IMR-90 (cell line): ENCODE results near the gene TIAM2. TPM values are rescaled to one million over a fixed set of nuclear protein-coding genes. Genes with fewer than 3 reads are reported as not detected.

Experiments used
- ATAC-seq: fragments of 200-7000 bp; cut with Tn5 transposase; 2 replicates; pipeline ENCODE4 v1.9.1; 2020; ENCODE audit warnings: low read depth, mild to moderate bottlenecking, moderate library complexity
- BruUV-seq: library from RNA; stranded (reverse); fragments of 400-500 nt; replicated peaks from 2 replicates; lab custom pipeline; 2021; lab: Mats Ljungman, UMichigan
- CTCF ChIA-PET: fragments of 300-600 bp; formaldehyde crosslinking; extraction: SDS; loops from one replicate; lab custom pipeline; 2021; ENCODE audit warnings: antibody characterized with exemption; lab: Yijun Ruan, JAX
- POLR2A ChIA-PET: fragments of 300-600 bp; sonication (Branson Sonifier 250); formaldehyde crosslinking; loops from one replicate; lab custom pipeline; 2022; ENCODE audit warnings: antibody characterized with exemption; ENCODE audit not compliant: unreplicated experiment; lab: Charles Lee
- DNase-seq: peaks from one replicate; pipeline ENCODE4 v3.0.0; 2013
- H2AFZ ChIP-seq: replicated peaks from 2 replicates; pipeline ENCODE3; 2013; ENCODE audit warnings: low read length, mild to moderate bottlenecking; ENCODE audit not compliant: poor library complexity
- H2AK5ac ChIP-seq: 2 replicates; pipeline ENCODE4 v1.6.1; 2013; ENCODE audit warnings: low read depth, low read length, inconsistent platforms
- H2AK9ac ChIP-seq: replicated peaks from 2 replicates; pipeline ENCODE3; 2013; ENCODE audit warnings: mild to moderate bottlenecking, low read depth, low read length, moderate library complexity; ENCODE audit not compliant: poor library complexity
- H2BK120ac ChIP-seq: 2 replicates; pipeline ENCODE4 v1.6.1; 2013; ENCODE audit warnings: low read depth, low read length, inconsistent platforms
- H2BK15ac ChIP-seq: 3 replicates; pipeline ENCODE4 v1.6.1; 2013; ENCODE audit warnings: low read depth, low read length, inconsistent platforms
- H2BK20ac ChIP-seq: 2 replicates; pipeline ENCODE4 v1.6.1; 2013; ENCODE audit warnings: low read depth, mild to moderate bottlenecking, inconsistent platforms, low read length, moderate library complexity
- H2BK5ac ChIP-seq: 2 replicates; pipeline ENCODE4 v1.6.1; 2013; ENCODE audit warnings: mild to moderate bottlenecking, low read depth, low read length, inconsistent platforms; ENCODE audit not compliant: poor library complexity, severe bottlenecking
- H3K14ac ChIP-seq: replicated peaks from 2 replicates; pipeline ENCODE4 v1.6.1; 2013; ENCODE audit warnings: low read depth, low read length, inconsistent platforms
- H3K18ac ChIP-seq: 2 replicates; pipeline ENCODE4 v1.6.1; 2013; ENCODE audit warnings: low read depth, low read length, control low read depth
- H3K23ac ChIP-seq: 2 replicates; pipeline ENCODE4 v1.6.1; 2013; ENCODE audit warnings: low read depth, low read length, inconsistent platforms
- H3K27ac ChIP-seq: 2 replicates; pipeline ENCODE4 v1.5.1; 2013; ENCODE audit warnings: mild to moderate bottlenecking, control low read depth, low read length; ENCODE audit not compliant: insufficient read depth
- H3K27me3 ChIP-seq: 2 replicates; pipeline ENCODE4 v1.6.1; 2013; ENCODE audit warnings: low read length; ENCODE audit not compliant: control insufficient read depth, insufficient read depth
- H3K36me3 ChIP-seq: 2 replicates; pipeline ENCODE4 v1.6.1; 2013; ENCODE audit warnings: low read length, mixed read lengths; ENCODE audit not compliant: control insufficient read depth, insufficient read depth
- H3K4ac ChIP-seq: 2 replicates; pipeline ENCODE4 v1.6.1; 2013; ENCODE audit warnings: low read depth, low read length, inconsistent platforms
- H3K4me1 ChIP-seq: 2 replicates; pipeline ENCODE4 v1.6.1; 2013; ENCODE audit warnings: low read length, mixed read lengths; ENCODE audit not compliant: control insufficient read depth, insufficient read depth
- H3K4me2 ChIP-seq: 2 replicates; pipeline ENCODE4 v1.6.1; 2013; ENCODE audit warnings: low read depth, mild to moderate bottlenecking, control low read depth, low read length, moderate library complexity
- H3K4me3 ChIP-seq: 2 replicates; pipeline ENCODE4 v1.5.1; 2013; ENCODE audit warnings: low read depth, mild to moderate bottlenecking, control low read depth, low read length, moderate library complexity; ENCODE audit not compliant: insufficient read depth
- H3K56ac ChIP-seq: 2 replicates; pipeline ENCODE4 v1.6.1; 2013; ENCODE audit warnings: low read length, inconsistent platforms; ENCODE audit not compliant: insufficient read depth; ENCODE audit errors: extremely low read depth
- H3K79me1 ChIP-seq, 2 experiments: 2 replicates each; pipeline ENCODE4 v1.6.1; 2013; ENCODE audit warnings: low read length in 2 of 2, inconsistent platforms in 1 of 2, low read depth in 1 of 2
- H3K9ac ChIP-seq: 2 replicates; pipeline ENCODE4 v1.6.1; 2013; ENCODE audit warnings: low read depth, low read length, control low read depth
- H3K9me1 ChIP-seq: 2 replicates; pipeline ENCODE4 v1.6.1; 2013; ENCODE audit warnings: low read length, inconsistent platforms; ENCODE audit not compliant: insufficient read depth
- H3K9me3 ChIP-seq: 2 replicates; pipeline ENCODE4 v1.6.1; 2013; ENCODE audit warnings: low read length; ENCODE audit not compliant: control insufficient read depth, insufficient read depth
- H4K20me1 ChIP-seq: 2 replicates; pipeline ENCODE4 v1.6.1; 2013; ENCODE audit warnings: low read length, inconsistent platforms; ENCODE audit not compliant: insufficient read depth
- H4K5ac ChIP-seq: 2 replicates; pipeline ENCODE4 v1.6.1; 2013; ENCODE audit warnings: mild to moderate bottlenecking, low read depth, low read length, control low read depth
- H4K8ac ChIP-seq, 2 experiments: 2 replicates each; pipeline ENCODE4 v1.6.1; 2013; ENCODE audit warnings: low read depth in 2 of 2, low read length in 2 of 2, control low read depth in 1 of 2, inconsistent platforms in 1 of 2
- H4K91ac ChIP-seq: 2 replicates; pipeline ENCODE4 v1.6.1; 2013; ENCODE audit warnings: low read depth, low read length, inconsistent platforms; ENCODE audit not compliant: insufficient read depth
- BHLHE40 ChIP-seq: fragments of 150-350 bp; IDR thresholded peaks from 2 replicates; pipeline ENCODE4 v1.6.1; 2016; ENCODE audit warnings: mild to moderate bottlenecking, low read depth, low read length
- CEBPB ChIP-seq: IDR thresholded peaks from 2 replicates; pipeline ENCODE4 v1.6.1; 2012; ENCODE audit warnings: low read depth, low read length, improper control_type of control experiment
- CHD1 ChIP-seq: IDR thresholded peaks from 2 replicates; pipeline ENCODE4 v1.6.1; 2012; ENCODE audit warnings: low read depth, low read length, improper control_type of control experiment
- ELK1 ChIP-seq: fragments of 150-350 bp; IDR thresholded peaks from 2 replicates; pipeline ENCODE4 v1.6.1; 2016; ENCODE audit warnings: low read depth, mild to moderate bottlenecking, low read length, moderate library complexity, borderline replicate concordance
- FOS ChIP-seq: fragments of 150-350 bp; IDR thresholded peaks from 2 replicates; pipeline ENCODE4 v1.6.1; 2016; ENCODE audit warnings: low read depth, low read length
- MAFK ChIP-seq: IDR thresholded peaks from 2 replicates; pipeline ENCODE4 v1.6.1; 2012; ENCODE audit warnings: low read depth, low read length, improper control_type of control experiment
- MAZ ChIP-seq: IDR thresholded peaks from 2 replicates; pipeline ENCODE4 v1.6.1; 2012; ENCODE audit warnings: low read depth, mild to moderate bottlenecking, low read length, improper control_type of control experiment, moderate library complexity, borderline replicate concordance
- MXI1 ChIP-seq: IDR thresholded peaks from 2 replicates; pipeline ENCODE4 v1.6.1; 2012; ENCODE audit warnings: low read depth, mild to moderate bottlenecking, low read length, moderate library complexity, borderline replicate concordance
- NFE2L2 ChIP-seq: fragments of 150-350 bp; IDR thresholded peaks from 2 replicates; pipeline ENCODE4 v1.6.1; 2016; ENCODE audit warnings: low read depth, mild to moderate bottlenecking, low read length
- POLR2A ChIP-seq: IDR thresholded peaks from 2 replicates; pipeline ENCODE4 v1.6.1; 2012; ENCODE audit warnings: mild to moderate bottlenecking, low read depth, low read length
- RAD21 ChIP-seq: IDR thresholded peaks from 2 replicates; pipeline ENCODE4 v1.6.1; 2012; ENCODE audit warnings: low read length, improper control_type of control experiment
- RCOR1 ChIP-seq: IDR thresholded peaks from 2 replicates; pipeline ENCODE4 v1.6.1; 2012; ENCODE audit warnings: mild to moderate bottlenecking, low read length, improper control_type of control experiment; ENCODE audit not compliant: insufficient replicate concordance
- RFX5 ChIP-seq: IDR thresholded peaks from 2 replicates; pipeline ENCODE4 v1.8.0; 2012; ENCODE audit warnings: low read depth, mild to moderate bottlenecking, low read length, moderate library complexity
- SMC3 ChIP-seq: fragments of 150-350 bp; IDR thresholded peaks from 2 replicates; pipeline ENCODE4 v1.6.1; 2016; ENCODE audit warnings: low read depth, mild to moderate bottlenecking, antibody characterized with exemption, low read length, moderate library complexity
- WGBS, 2 experiments: methylation state at CpG; one replicate each; pipeline versions ENCODE4 v1.1.5 to v1.1.7; 2013; ENCODE audit warnings: missing lambda C conversion rate in 2 of 2; ENCODE audit not compliant: insufficient read length in 1 of 2; ENCODE audit errors: extremely low coverage in 2 of 2; 5-methylcytosine and 5-hydroxymethylcytosine counted together
- dilution Hi-C: fragments of 300-500 bp; cut with HindIII; formaldehyde crosslinking; loops from one replicate; pipeline ENCODE4 v1.14.3; 2018; ENCODE audit warnings: low sequenced_read_pairs; ENCODE audit not compliant: unreplicated experiment
- in situ Hi-C: fragments of 300-500 bp; cut with MboI; formaldehyde crosslinking; loops from 3 replicates; pipeline ENCODE4 v1.14.3; 2019; ENCODE audit warnings: low sequenced_read_pairs, inconsistent platforms, mixed read lengths
- intact Hi-C: fragments of 100-400 bp; cut with micrococcal nuclease; formaldehyde crosslinking; loops from 2 replicates; pipeline ENCODE4 v1.10.0; 2022
- polyA plus RNA-seq, 3 experiments: library from polyadenylated mRNA; depleted of rRNA; stranded (reverse); fragments of >200 nt; gene quantifications; 2 replicates each; pipeline ENCODE4 v1.2.3, GENCODE V29; 2012; ENCODE audit warnings: low replicate concordance in 1 of 3
- total RNA-seq: library from RNA; depleted of rRNA; stranded (reverse); fragments of >200 nt; gene quantifications from 2 replicates; pipeline ENCODE4 v1.2.3, GENCODE V29; 2012
- TF ChIP-seq, protein P1 (sequence below): conservative IDR thresholded peaks from 2 replicates; pipeline ENCODE4 v1.5.1; 2012; ENCODE audit warnings: mild to moderate bottlenecking, low read depth, low read length, improper control_type of control experiment
- TF ChIP-seq, protein P2 (sequence below): fragments of 150-350 bp; IDR thresholded peaks from 2 replicates; pipeline ENCODE4 v1.6.1; 2017; ENCODE audit warnings: mild to moderate bottlenecking, antibody characterized with exemption, low read length, low read depth

The TIAM2 gene
- total and polyA plus RNA-seq, 2 of the 4 experiments (the other 2 are of a cell fraction): 3.1 to 4.7 TPM

- dilution Hi-C loops (no loop called here), intact Hi-C loops (no loop called here), in situ Hi-C loops (loop anchor here (10.0 kb wide), 1 partner anchor 313 kb away; no protein-coding TSS in a partner anchor)
- H4K5ac ChIP-seq: no peak overlapping the region
- H3K14ac ChIP-seq: no peak overlapping the region
- 90% methylated on average over 9 of the region's 16 CpGs; no CpG with 5 or more reads in 1 of the 2 experiments for WGBS, 2 experiments
- no peak overlapping the region for H3K27ac ChIP-seq
- H4K8ac ChIP-seq: no peak overlapping the region
- ChIA-PET POLR2A (no interaction called here), CTCF (interaction anchor here (0.6 kb wide), 1 partner anchor 241 kb away, joined by 3 read pairs; no protein-coding TSS in a partner anchor)
- BruUV-seq: no TSS peak
- H2BK5ac ChIP-seq: no peak overlapping the region
- peaks cover 5% of the 10 kb centered on the region; the same call in 1 of the 2 replicates for H3K9me1 ChIP-seq
- no peak overlapping the region for H3K4ac ChIP-seq
- H4K91ac ChIP-seq: no peak overlapping the region
- no peak overlapping the region for H3K56ac ChIP-seq
- no peak overlapping the region for H3K18ac ChIP-seq
- ATAC-seq (no peak), DNase-seq (no peak)
- no peak overlapping the region for H2AFZ ChIP-seq
- no peak for TF ChIP-seq MAFK
- no peak for TF ChIP-seq NFE2L2
- TF ChIP-seq ELK1: no peak
- no peak for TF ChIP-seq CHD1
- no peak for TF ChIP-seq FOS
- TF ChIP-seq RAD21: no peak
- no peak for TF ChIP-seq MXI1
- no peak for TF ChIP-seq BHLHE40
- no peak for TF ChIP-seq MAZ
- TF ChIP-seq CEBPB: no peak
- no peak for TF ChIP-seq POLR2A
- TF ChIP-seq RCOR1: no peak
- no peak for TF ChIP-seq RFX5
- TF ChIP-seq, protein P1, sequence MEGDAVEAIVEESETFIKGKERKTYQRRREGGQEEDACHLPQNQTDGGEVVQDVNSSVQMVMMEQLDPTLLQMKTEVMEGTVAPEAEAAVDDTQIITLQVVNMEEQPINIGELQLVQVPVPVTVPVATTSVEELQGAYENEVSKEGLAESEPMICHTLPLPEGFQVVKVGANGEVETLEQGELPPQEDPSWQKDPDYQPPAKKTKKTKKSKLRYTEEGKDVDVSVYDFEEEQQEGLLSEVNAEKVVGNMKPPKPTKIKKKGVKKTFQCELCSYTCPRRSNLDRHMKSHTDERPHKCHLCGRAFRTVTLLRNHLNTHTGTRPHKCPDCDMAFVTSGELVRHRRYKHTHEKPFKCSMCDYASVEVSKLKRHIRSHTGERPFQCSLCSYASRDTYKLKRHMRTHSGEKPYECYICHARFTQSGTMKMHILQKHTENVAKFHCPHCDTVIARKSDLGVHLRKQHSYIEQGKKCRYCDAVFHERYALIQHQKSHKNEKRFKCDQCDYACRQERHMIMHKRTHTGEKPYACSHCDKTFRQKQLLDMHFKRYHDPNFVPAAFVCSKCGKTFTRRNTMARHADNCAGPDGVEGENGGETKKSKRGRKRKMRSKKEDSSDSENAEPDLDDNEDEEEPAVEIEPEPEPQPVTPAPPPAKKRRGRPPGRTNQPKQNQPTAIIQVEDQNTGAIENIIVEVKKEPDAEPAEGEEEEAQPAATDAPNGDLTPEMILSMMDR: no peak
- TF ChIP-seq SMC3: no peak
- TF ChIP-seq, protein P2, sequence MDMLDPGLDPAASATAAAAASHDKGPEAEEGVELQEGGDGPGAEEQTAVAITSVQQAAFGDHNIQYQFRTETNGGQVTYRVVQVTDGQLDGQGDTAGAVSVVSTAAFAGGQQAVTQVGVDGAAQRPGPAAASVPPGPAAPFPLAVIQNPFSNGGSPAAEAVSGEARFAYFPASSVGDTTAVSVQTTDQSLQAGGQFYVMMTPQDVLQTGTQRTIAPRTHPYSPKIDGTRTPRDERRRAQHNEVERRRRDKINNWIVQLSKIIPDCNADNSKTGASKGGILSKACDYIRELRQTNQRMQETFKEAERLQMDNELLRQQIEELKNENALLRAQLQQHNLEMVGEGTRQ: no peak
- H2BK20ac ChIP-seq: no peak overlapping the region
- peaks cover 10% of the 10 kb centered on the region for H3K4me1 ChIP-seq
- no peak overlapping the region for H3K4me2 ChIP-seq
- no peak overlapping the region for H3K4me3 ChIP-seq
- no peaks in the 10 kb centered on the region for H4K20me1 ChIP-seq
- H3K9me3 ChIP-seq: no peaks in the 10 kb centered on the region
- no peaks in the 10 kb centered on the region for H3K79me1 ChIP-seq
- no peaks in the 10 kb centered on the region for H3K36me3 ChIP-seq
- H3K27me3 ChIP-seq: no peaks in the 10 kb centered on the region
- H3K9ac ChIP-seq: no peak overlapping the region
- H2BK15ac ChIP-seq: no peak overlapping the region
- no peak overlapping the region for H2BK120ac ChIP-seq
- no peak overlapping the region for H2AK9ac ChIP-seq
- no peak overlapping the region for H2AK5ac ChIP-seq
- no peak overlapping the region for H3K23ac ChIP-seq
These were observed 187.0 kb downstream of the TIAM2 start for GRCh38 chr6:155182103-155182502.
